Measurements from ENCODE around the gene SENP6. TPM values are rescaled to one million over a fixed set of nuclear protein-coding genes. Genes with fewer than 3 reads are reported as not detected.

Gene SENP6
- total and polyA plus RNA-seq, 9 of the 15 experiments (the other 6 are each of a cell fraction or from before 2014, with no cell fraction given), result 11.1 to 79.4 (median 46.8) TPM

- TF ChIP-seq ZBTB2 (IDR thresholded peaks at IDR 0.05) (no peak), NFE2L1 (tag; IDR thresholded peaks at IDR 0.05; ENCODE audit: borderline replicate concordance, low read depth) (no peak), YY1 (IDR thresholded peaks at IDR 0.05; ENCODE audit: borderline replicate concordance in 1 of 3, control insufficient read depth in 1 of 3, extremely low read depth in 1 of 3, insufficient read depth in 3 of 3, insufficient read length in 1 of 3, insufficient replicate concordance in 2 of 3, low read depth in 1 of 3, low read length in 2 of 3) (peak; percentile 72 to 90 (median 86)), GATAD2B (IDR thresholded peaks at IDR 0.05; ENCODE audit: borderline replicate concordance) (no peak), BRF1 (IDR thresholded peaks at IDR 0.05; ENCODE audit: borderline replicate concordance, extremely low read depth, insufficient read length) (no peak), NELFE (IDR thresholded peaks at IDR 0.05; ENCODE audit: insufficient read depth, insufficient read length) (no peak), BRCA1 (IDR thresholded peaks at IDR 0.05) (no peak), BRCA1 (CRISPR knock-in tag; IDR thresholded peaks at IDR 0.05) (no peak), PBX2 (CRISPR knock-in tag; IDR thresholded peaks at IDR 0.05; ENCODE audit: low read depth) (no peak), PBX2 (tag; conservative IDR thresholded peaks at IDR 0.05; ENCODE audit: low read depth) (no peak), SIN3A (IDR thresholded peaks at IDR 0.05; ENCODE audit: borderline replicate concordance in 2 of 2, control insufficient read depth in 1 of 2, low read depth in 2 of 2, low read length in 2 of 2) (peak; percentile 68 to 70; a peak in 2 of 4 replicates), ZNF280A (IDR thresholded peaks at IDR 0.05; ENCODE audit: low read depth, partially characterized antibody) (no peak), RFX1 (IDR thresholded peaks at IDR 0.05) (no peak), U2AF1 (optimal IDR thresholded peaks at IDR 0.05; ENCODE audit: low read depth, low read length) (no peak), MAZ (CRISPR knock-in tag; conservative IDR thresholded peaks at IDR 0.05 in 1 of 2, IDR thresholded peaks at IDR 0.05 in 1 of 2) (peak; percentile 69; a peak in 3 of 4 replicates), LARP7 (IDR thresholded peaks at IDR 0.05) (no peak), SP2 (IDR thresholded peaks at IDR 0.05; ENCODE audit: extremely low read depth, low read depth, low read length, poor library complexity, severe bottlenecking) (no peak), ZNF224 (CRISPR knock-in tag; IDR thresholded peaks at IDR 0.05) (peak; percentile 83; the same call in 1 of the 2 replicates)
Observed at GRCh38 chr6:75601304-75602245, at the start of gene SENP6 (continued).

All from K562 (cell line).